AG04450 (cell line): ENCODE data around the gene OPA3. TPM values are rescaled to one million over a fixed set of nuclear protein-coding genes. Genes with fewer than 3 reads are reported as not detected.
A peak's percentile ranks its signal among the peaks of the same experiment; 100 is the strongest.

Experiments used
- CTCF ChIA-PET: fragments of 300-600, 350-600 bp; formaldehyde crosslinking; extraction: SDS; loops from one replicate; lab custom pipeline; 2022; ENCODE audit warnings: antibody characterized with exemption, inconsistent platforms; lab: Charles Lee
- POLR2A ChIA-PET: fragments of 350-600 bp; formaldehyde crosslinking; extraction: SDS; loops from one replicate; lab custom pipeline; 2021; ENCODE audit warnings: antibody characterized with exemption, inconsistent platforms; lab: Yijun Ruan, JAX
- DNase-seq: peaks from one replicate; pipeline ENCODE4 v3.0.0-alpha.2; 2011; ENCODE audit warnings: low read depth, low spot score
- H3K27ac ChIP-seq: one replicate; pipeline ENCODE4 v1.5.1; 2012; ENCODE audit warnings: low read depth, low read length, control low read depth
- H3K27me3 ChIP-seq: one replicate; pipeline ENCODE4 v1.6.0; 2012; ENCODE audit warnings: low read length; ENCODE audit not compliant: control insufficient read depth, insufficient read depth
- H3K4me3 ChIP-seq: 2 replicates; pipeline ENCODE4 v1.5.1; 2011; ENCODE audit warnings: mild to moderate bottlenecking, low read depth, low read length, control low read depth
- H3K9me3 ChIP-seq: 2 replicates; pipeline ENCODE4 v1.5.1; 2012; ENCODE audit warnings: low read length; ENCODE audit not compliant: control insufficient read depth, insufficient read depth
- CTCF ChIP-seq: IDR thresholded peaks from 2 replicates; pipeline ENCODE4 v1.5.1; 2011; ENCODE audit warnings: low read depth, low read length, control low read depth, inconsistent platforms
- polyA plus RNA-seq: library from polyadenylated mRNA; depleted of rRNA; stranded (reverse); fragments of >200 nt; gene quantifications from 2 replicates; pipeline ENCODE4 v1.2.3, GENCODE V29; 2011; rRNA removed

The OPA3 gene
- polyA plus RNA-seq, 1 experiment: 12.2 TPM

- DNase-seq: no peak
- CTCF ChIA-PET: interaction anchor here (0.5 to 3.7 kb wide), 29 partner anchors 7 to 208 kb away, joined by 3 to 54 read pairs (median 7); partner anchors contain the start of genes FOSB, PPM1N, QPCTL and RTN2
- H3K27me3 ChIP-seq: no peaks in the 10 kb centered on the region
- POLR2A ChIA-PET: interaction anchor here (0.7 to 1.7 kb wide), 2 partner anchors 10 to 12 kb away, joined by 3 to 7 read pairs; partner anchors contain the start of gene RTN2
- no peak for TF ChIP-seq CTCF
- no peak overlapping the region for H3K4me3 ChIP-seq
- H3K27ac ChIP-seq: no peak overlapping the region
- no peaks in the 10 kb centered on the region for H3K9me3 ChIP-seq
These were observed 100.2 kb downstream of the OPA3 start for GRCh38 chr19:45484273-45484945.

GRCh38 chr19:45483033-45483432 is 101.6 kb downstream of the OPA3 start:
- H3K4me3 ChIP-seq: no peak overlapping the region
- TF ChIP-seq CTCF: no peak
- POLR2A ChIA-PET: no interaction called here
- H3K9me3 ChIP-seq: no peaks in the 10 kb centered on the region
- no peak for DNase-seq
- H3K27me3 ChIP-seq: no peaks in the 10 kb centered on the region
- no peak overlapping the region for H3K27ac ChIP-seq
- CTCF ChIA-PET: no interaction called here

GRCh38 chr19:45478454-45479238 is 106.0 kb downstream of the OPA3 start:
- Histone ChIP-seq H3K27me3 (no peaks in the 10 kb centered on the region), H3K4me3 (peak overlapping the region; percentile 65), H3K9me3 (no peaks in the 10 kb centered on the region), H3K27ac (peak overlapping the region; percentile 96)
- peak; percentile 86 for DNase-seq
- peak; percentile 95 for TF ChIP-seq CTCF
- ChIA-PET CTCF (interaction anchor here (0.6 to 8.4 kb wide), 27 partner anchors 9 to 167 kb away, joined by 3 to 224 read pairs (median 6); partner anchors contain the start of genes ERCC1, FOSB and PPM1N), POLR2A (interaction anchor here (0.6 to 2.6 kb wide), 7 partner anchors 9 to 252 kb away, joined by 3 to 30 read pairs (median 3); partner anchors contain the start of genes FBXO46 and FOSB)

GRCh38 chr19:45477713-45478453 is 106.7 kb downstream of the OPA3 start:
- Histone ChIP-seq H3K27me3 (no peaks in the 10 kb centered on the region), H3K4me3 (peak overlapping the region; percentile 65), H3K27ac (peak overlapping the region; percentile 96), H3K9me3 (no peaks in the 10 kb centered on the region)
- TF ChIP-seq CTCF: no peak
- ChIA-PET POLR2A (interaction anchor here (0.7 to 2.6 kb wide), 5 partner anchors 9 to 54 kb away, joined by 3 to 30 read pairs (median 7); partner anchors contain the start of gene FOSB), CTCF (interaction anchor here (0.6 to 8.4 kb wide), 25 partner anchors 8 to 168 kb away, joined by 3 to 224 read pairs (median 6); partner anchors contain the start of genes ERCC1, FOSB and PPM1N)
- DNase-seq: no peak

Other genes starting within 250 kb of the OPA3 start
- gene KLC3, start 244.1 kb downstream of the OPA3 start, polyA plus RNA-seq: not detected in 2 replicates
- 51.4 and 69.4 TPM in 2 replicates for gene ERCC2, start 214.2 kb downstream of the OPA3 start, polyA plus RNA-seq
- gene PPP1R13L, start 179.7 kb downstream of the OPA3 start, polyA plus RNA-seq: 2.4 and 5.1 TPM in 2 replicates
- gene POLR1G, start 178.2 kb downstream of the OPA3 start, polyA plus RNA-seq: 3.0 and 3.2 TPM in 2 replicates
- gene ERCC1, start 160.9 kb downstream of the OPA3 start, polyA plus RNA-seq: 75.8 and 113 TPM in 2 replicates
- 1.3 and 1.7 TPM in 2 replicates for gene FOSB, start 116.8 kb downstream of the OPA3 start, polyA plus RNA-seq
- 13.6 and 15.5 TPM in 2 replicates for gene RTN2, start 87.8 kb downstream of the OPA3 start, polyA plus RNA-seq
- gene PPM1N, start 86.4 kb downstream of the OPA3 start, polyA plus RNA-seq: 1.5 and 1.8 TPM in 2 replicates
- 49.6 and 60.8 TPM in 2 replicates for gene VASP, start 77.3 kb downstream of the OPA3 start, polyA plus RNA-seq
- not detected in 2 replicates for gene GPR4, start 17.4 kb upstream of the OPA3 start, polyA plus RNA-seq
- 10.8 and 14.9 TPM in 2 replicates for gene EML2, start 54.6 kb upstream of the OPA3 start, polyA plus RNA-seq
- gene GIPR, start 83.4 kb upstream of the OPA3 start, polyA plus RNA-seq: 0.61 and 0.68 TPM in 2 replicates
- 531 and 608 TPM in 2 replicates for gene SNRPD2, start 107.2 kb upstream of the OPA3 start, polyA plus RNA-seq
- 6.7 and 9.5 TPM in 2 replicates for gene QPCTL, start 107.9 kb upstream of the OPA3 start, polyA plus RNA-seq
- 1.4 and 2.2 TPM in 2 replicates for gene FBXO46, start 146.1 kb upstream of the OPA3 start, polyA plus RNA-seq
- gene MEIOSIN, start 148.6 kb upstream of the OPA3 start, polyA plus RNA-seq: not detected in 2 replicates
- gene SIX5, start 184.4 kb upstream of the OPA3 start, polyA plus RNA-seq: 4.4 and 6.7 TPM in 2 replicates
- 24.3 and 24.5 TPM in 2 replicates for gene DMPK, start 197.7 kb upstream of the OPA3 start, polyA plus RNA-seq
- gene DMWD, start 208.0 kb upstream of the OPA3 start, polyA plus RNA-seq: 13.9 and 17.1 TPM in 2 replicates
- gene RSPH6A, start 230.5 kb upstream of the OPA3 start, polyA plus RNA-seq: not detected in 2 replicates